Transverse colon (tissue), 4 donors: ENCODE results near the gene FMNL2. TPM values are rescaled to one million over a fixed set of nuclear protein-coding genes. Genes with fewer than 3 reads are reported as not detected.

Experiments used
- DNase-seq: peaks from one replicate; pipeline ENCODE4 v3.0.0-alpha.2; 2019
- H3K27ac ChIP-seq, 4 donors: fragments of 200-600 bp; sonication (generic); 2 replicates each; pipeline ENCODE4 v1.5.1; 2016 to 2018; ENCODE audit warnings: inconsistent platforms in 4 of 4
- H3K27me3 ChIP-seq: fragments of 200-600 bp; sonication (generic); 2 replicates; pipeline ENCODE4 v1.5.1; 2017; ENCODE audit warnings: inconsistent platforms
- H3K36me3 ChIP-seq, 4 donors: fragments of 200-600 bp; sonication (generic); 2 replicates each; pipeline ENCODE4 v1.5.1; 2017 to 2019; ENCODE audit warnings: inconsistent platforms in 4 of 4
- H3K4me1 ChIP-seq, 4 donors: fragments of 200-600 bp; sonication (generic); 2 replicates each; pipeline ENCODE4 v1.5.1; 2017 to 2020; ENCODE audit warnings: inconsistent platforms in 4 of 4
- H3K4me3 ChIP-seq, 4 donors: fragments of 200-600 bp; sonication (generic); 1 replicate in 1 of 4; 2 replicates in 3 of 4; pipeline versions ENCODE4 v1.5.1 to v1.6.1; 2017 to 2019; ENCODE audit warnings: inconsistent platforms in 4 of 4
- H3K9me3 ChIP-seq, 2 donors: fragments of 200-600 bp; sonication (generic); 2 replicates each; pipeline ENCODE4 v1.5.1; 2017 to 2019; ENCODE audit warnings: inconsistent platforms in 2 of 2
- EP300 ChIP-seq: sonication (generic); formaldehyde crosslinking; IDR thresholded peaks from one replicate; pipeline ENCODE4 v1.6.1; 2017; ENCODE audit warnings: antibody characterized with exemption, low read depth
- POLR2A ChIP-seq: fragments of 450-650 bp; IDR thresholded peaks from one replicate; pipeline ENCODE4 v1.6.1; 2016; ENCODE audit warnings: antibody characterized with exemption, mild to moderate bottlenecking, moderate library complexity
- POLR2AphosphoS5 ChIP-seq, 3 donors: sonication (generic); formaldehyde crosslinking; IDR thresholded peaks; one replicate each; pipeline ENCODE4 v1.6.1; 2016; ENCODE audit warnings: antibody characterized with exemption in 3 of 3
- WGBS, 2 donors: methylation state at CpG; one replicate each; pipeline ENCODE4 v1.1.5; 2018; ENCODE audit warnings: low coverage in 1 of 2; 5-methylcytosine and 5-hydroxymethylcytosine counted together
- in situ Hi-C, 4 donors: fragments of 200-750 bp; cut with MboI; loops; one replicate each; pipeline versions ENCODE4 v1.15.0 to v1.15.1; 2017; ENCODE audit warnings: low sequenced_read_pairs in 3 of 4, low pct_ligation_motif_present in 1 of 4, low pct_unique_long_range_greater_than_20kb in 1 of 4
- intact Hi-C: fragments of 100-400 bp; cut with DNase I; formaldehyde crosslinking; loops from one replicate; pipeline ENCODE4 v1.15.1; 2023; ENCODE audit warnings: low total_unique reads
- total RNA-seq, 4 donors: library from RNA; depleted of rRNA; stranded (reverse); fragments of >200 nt; gene quantifications; one replicate each; pipeline ENCODE4 v1.1.0, GENCODE V29; 2016
- TF ChIP-seq, protein P1 (sequence below), 5 experiments: fragments of 200-600 bp in 3 of 5; fragments of 450-650 bp in 2 of 5; sonication (generic) in 3 of 5; IDR thresholded peaks; 1 replicate in 2 of 5; 2 replicates in 3 of 5; pipeline ENCODE4 v1.5.1; 2016 to 2017; ENCODE audit warnings: antibody characterized with exemption in 5 of 5, inconsistent platforms in 3 of 5, mild to moderate bottlenecking in 2 of 5, moderate library complexity in 1 of 5

Gene FMNL2
- total RNA-seq, 4 donors from 2014 or later = 9.2 to 31.4 (median 23.9) TPM

DNA sequence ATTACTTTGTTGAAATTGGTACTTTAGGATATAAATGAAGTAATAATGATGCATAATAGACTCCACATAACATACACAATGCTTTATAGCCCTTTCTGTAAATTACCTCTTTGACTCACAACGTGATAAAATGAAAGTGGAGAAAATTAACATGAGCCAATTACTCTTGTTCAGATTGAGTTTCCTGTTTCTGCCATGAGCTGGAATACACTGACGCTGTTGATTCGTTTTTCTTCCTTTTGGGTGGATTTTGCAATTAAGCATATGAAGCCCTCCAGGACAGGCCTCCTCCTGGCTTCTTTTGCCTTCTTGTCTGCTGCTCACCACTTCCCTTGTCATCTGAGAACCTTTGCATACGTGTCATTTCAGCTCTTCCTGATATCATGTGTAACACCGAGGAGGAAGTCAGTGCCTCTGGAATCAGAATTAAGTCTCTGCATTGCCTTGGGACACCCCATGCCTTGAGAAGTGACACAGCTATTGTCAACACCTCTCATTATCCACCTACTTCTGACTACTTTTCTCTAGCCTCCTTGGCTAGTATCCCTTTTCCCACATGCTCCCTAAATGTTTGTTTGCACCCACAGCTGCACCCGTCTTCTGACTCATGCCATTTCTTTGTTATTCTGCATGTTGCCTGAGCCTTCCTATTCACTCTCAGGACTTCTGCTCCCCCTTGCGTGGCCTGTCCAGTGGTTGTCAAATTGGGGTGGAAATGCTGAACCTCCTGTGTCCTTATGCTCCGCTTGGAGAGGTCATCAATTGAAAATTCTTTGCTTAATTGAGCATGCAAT lies 134.1 kb downstream of the FMNL2 start:
- H3K27ac ChIP-seq = peak overlapping the region; percentile 56 to 77 (median 68)

DNA sequence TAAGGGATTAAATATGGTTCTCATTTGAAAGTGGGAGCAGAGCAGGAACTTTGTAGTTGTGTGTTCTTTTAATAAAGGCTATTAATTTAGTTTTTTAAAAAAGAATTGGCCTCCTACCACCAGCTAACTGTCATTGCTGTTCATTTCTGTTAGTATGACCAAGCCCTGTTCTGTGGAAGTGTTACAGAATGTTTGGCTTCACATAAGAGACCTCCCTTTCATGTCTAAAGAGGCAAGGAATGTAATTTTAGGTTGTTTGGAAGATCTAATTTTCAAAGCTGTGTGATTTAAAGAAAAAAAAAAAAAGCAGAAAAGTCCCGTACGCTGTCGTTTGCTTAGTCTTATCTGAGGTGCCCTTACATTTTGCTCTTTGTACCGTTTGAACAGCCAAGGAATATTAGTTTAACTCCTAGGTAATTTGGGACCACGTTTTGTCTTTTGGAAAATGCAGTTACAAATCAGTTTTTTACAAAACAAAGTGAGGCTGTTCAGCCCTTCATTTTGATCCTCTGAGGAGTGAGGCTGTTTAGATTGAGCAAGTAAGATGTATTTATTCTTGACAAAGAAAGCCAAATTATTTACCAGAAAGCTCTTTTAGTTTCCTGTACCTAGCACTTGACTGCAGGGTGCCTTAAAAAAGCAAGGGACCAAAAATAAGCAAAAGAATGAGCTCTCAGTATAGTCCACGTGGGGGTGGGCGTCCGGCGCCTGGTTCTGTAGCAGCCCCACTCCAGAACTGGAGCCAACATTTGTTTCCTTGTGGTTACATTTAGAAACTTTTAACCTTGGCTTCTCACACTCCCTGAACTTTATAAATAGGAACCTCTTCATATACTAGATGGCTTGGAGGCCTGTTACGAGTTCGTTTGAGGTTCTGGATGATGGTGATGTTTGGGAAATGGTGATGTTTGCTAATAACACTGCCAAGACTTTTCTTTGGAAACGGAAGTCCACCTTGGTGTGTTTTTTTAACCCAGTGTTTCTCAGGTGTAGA lies 136.2 kb downstream of the FMNL2 start:
- TF ChIP-seq EP300 (no peak), POLR2AphosphoS5 (IDR thresholded peaks at IDR 0.05) (no peak), POLR2A (no peak)
- TF ChIP-seq, protein P1, sequence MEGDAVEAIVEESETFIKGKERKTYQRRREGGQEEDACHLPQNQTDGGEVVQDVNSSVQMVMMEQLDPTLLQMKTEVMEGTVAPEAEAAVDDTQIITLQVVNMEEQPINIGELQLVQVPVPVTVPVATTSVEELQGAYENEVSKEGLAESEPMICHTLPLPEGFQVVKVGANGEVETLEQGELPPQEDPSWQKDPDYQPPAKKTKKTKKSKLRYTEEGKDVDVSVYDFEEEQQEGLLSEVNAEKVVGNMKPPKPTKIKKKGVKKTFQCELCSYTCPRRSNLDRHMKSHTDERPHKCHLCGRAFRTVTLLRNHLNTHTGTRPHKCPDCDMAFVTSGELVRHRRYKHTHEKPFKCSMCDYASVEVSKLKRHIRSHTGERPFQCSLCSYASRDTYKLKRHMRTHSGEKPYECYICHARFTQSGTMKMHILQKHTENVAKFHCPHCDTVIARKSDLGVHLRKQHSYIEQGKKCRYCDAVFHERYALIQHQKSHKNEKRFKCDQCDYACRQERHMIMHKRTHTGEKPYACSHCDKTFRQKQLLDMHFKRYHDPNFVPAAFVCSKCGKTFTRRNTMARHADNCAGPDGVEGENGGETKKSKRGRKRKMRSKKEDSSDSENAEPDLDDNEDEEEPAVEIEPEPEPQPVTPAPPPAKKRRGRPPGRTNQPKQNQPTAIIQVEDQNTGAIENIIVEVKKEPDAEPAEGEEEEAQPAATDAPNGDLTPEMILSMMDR (IDR thresholded peaks at IDR 0.05) = no peak
- H3K36me3 ChIP-seq = no peaks in the 10 kb centered on the region
- H3K9me3 ChIP-seq = no peaks in the 10 kb centered on the region
- no peaks in the 10 kb centered on the region for H3K27me3 ChIP-seq
- H3K4me1 ChIP-seq = peaks cover 15 to 67% (median 32%) of the 10 kb centered on the region in 4 donors
- H3K4me3 ChIP-seq = no peak overlapping the region
- peak overlapping the region in 2 of 4 donors; percentile 3 to 14 for H3K27ac ChIP-seq
- 46 to 58% methylated on average over 10 to 12 of the region's 12 CpGs for WGBS, 2 donors
- in situ Hi-C loops = no loop called here
- intact Hi-C loops = no loop called here
- no peak for DNase-seq

More for the DNA sequence above, 134.1 kb downstream of the FMNL2 start:
- 39% methylated on average over 6 to 8 of the region's 8 CpGs for WGBS, 2 donors
- H3K4me1 ChIP-seq = peaks cover 15 to 86% (median 32%) of the 10 kb centered on the region in 4 donors
- H3K27me3 ChIP-seq = no peaks in the 10 kb centered on the region
- H3K9me3 ChIP-seq = no peaks in the 10 kb centered on the region
- DNase-seq = peak; percentile 16
- in situ Hi-C loops = no loop called here
- H3K4me3 ChIP-seq = peak overlapping the region in 1 of 4 donors; percentile 35
- intact Hi-C loops = no loop called here
- TF ChIP-seq POLR2A = no peak
- no peak for TF ChIP-seq EP300
- TF ChIP-seq, protein P1 (IDR thresholded peaks at IDR 0.05) = no peak
- no peak for TF ChIP-seq POLR2AphosphoS5 (IDR thresholded peaks at IDR 0.05)
- H3K36me3 ChIP-seq = no peaks in the 10 kb centered on the region

DNA sequence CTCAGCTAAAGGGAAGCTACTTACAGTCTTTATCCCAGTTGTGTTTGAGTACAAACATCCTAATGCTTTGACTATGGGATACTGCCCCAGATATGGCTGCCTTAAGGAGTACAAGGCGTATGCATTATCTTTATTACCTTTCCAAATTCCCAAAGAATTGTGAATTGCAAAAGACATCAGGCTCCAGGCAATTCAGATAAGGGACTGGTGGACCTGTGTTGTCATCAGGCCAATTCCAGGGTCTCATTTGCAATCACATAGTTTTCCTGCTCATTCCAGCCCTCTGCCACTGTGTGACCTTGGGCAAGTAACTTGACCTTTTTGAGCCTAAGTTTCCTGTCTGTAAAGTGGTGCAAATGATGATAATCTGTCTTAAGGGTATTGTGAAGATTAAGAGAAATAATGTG lies 137.5 kb downstream of the FMNL2 start:
- no peak overlapping the region for H3K27ac ChIP-seq
- H3K36me3 ChIP-seq = no peaks in the 10 kb centered on the region
- 47 to 67% methylated on average over 1 of the region's 1 CpG for WGBS, 2 donors
- H3K4me3 ChIP-seq = no peak overlapping the region
- intact Hi-C loops = no loop called here
- peaks cover 15 to 59% (median 30%) of the 10 kb centered on the region in 4 donors for H3K4me1 ChIP-seq
- no peaks in the 10 kb centered on the region for H3K27me3 ChIP-seq
- H3K9me3 ChIP-seq = no peaks in the 10 kb centered on the region
- TF ChIP-seq POLR2A (no peak), POLR2AphosphoS5 (IDR thresholded peaks at IDR 0.05) (no peak), EP300 (no peak)
- TF ChIP-seq, protein P1 (IDR thresholded peaks at IDR 0.05) = no peak
- no peak for DNase-seq
- in situ Hi-C loops = no loop called here
